Measurements from ENCODE around the gene RAD23A.
A peak's percentile ranks its signal among the peaks of the same experiment; 100 is the strongest.
"Not testable (repeated sequence)": the region's sequence is repeated elsewhere in the genome, so short reads cannot be mapped to it uniquely, and the experiment has no call there.

The RAD23A gene

GRCh38 chr19:12946731-12947496, 1.3 kb downstream of the RAD23A start:
- Histone ChIP-seq H3K9ac (ENCODE audit: insufficient read length, low read depth) (peak overlapping the region; percentile 92), H3K9me3 (ENCODE audit: insufficient read depth, low read length) (no peaks in the 10 kb centered on the region), H3K4me3 (ENCODE audit: insufficient read length, low read depth) (peak overlapping the region; percentile 81), H3K4me1 (ENCODE audit: insufficient read depth, insufficient read length) (peaks cover 14% of the 10 kb centered on the region), H3K27me3 (ENCODE audit: insufficient read depth, insufficient read length) (no peaks in the 10 kb centered on the region), H3K36me3 (ENCODE audit: insufficient read depth, insufficient read length, low read length) (peaks cover 77% of the 10 kb centered on the region)
- no peak for DNase-seq (ENCODE audit: low read depth, low spot score)
- TF ChIP-seq SUZ12 (IDR thresholded peaks at IDR 0.05; ENCODE audit: extremely low read depth, insufficient read depth, insufficient read length) = no peak
- no peak for TF ChIP-seq YY1 (IDR thresholded peaks at IDR 0.05; ENCODE audit: insufficient read depth, insufficient read length)
- no peak for TF ChIP-seq ZNF274 (IDR thresholded peaks at IDR 0.05; ENCODE audit: low read depth, low read length)

- TF ChIP-seq SUZ12 (IDR thresholded peaks at IDR 0.05; ENCODE audit: extremely low read depth, insufficient read depth, insufficient read length) (no peak), YY1 (IDR thresholded peaks at IDR 0.05; ENCODE audit: insufficient read depth, insufficient read length) (no peak), ZNF274 (IDR thresholded peaks at IDR 0.05; ENCODE audit: low read depth, low read length) (no peak)
- Histone ChIP-seq H3K4me3 (ENCODE audit: insufficient read length, low read depth) (no peak overlapping the region), H3K9me3 (ENCODE audit: insufficient read depth, low read length) (no peaks in the 10 kb centered on the region), H3K9ac (ENCODE audit: insufficient read length, low read depth) (peak overlapping the region; percentile 70), H3K27me3 (ENCODE audit: insufficient read depth, insufficient read length) (no peaks in the 10 kb centered on the region), H3K36me3 (ENCODE audit: insufficient read depth, insufficient read length, low read length) (peaks cover 79% of the 10 kb centered on the region), H3K4me1 (ENCODE audit: insufficient read depth, insufficient read length) (peaks cover 14% of the 10 kb centered on the region)
- no peak for DNase-seq (ENCODE audit: low read depth, low spot score)
Measured at GRCh38 chr19:12947702-12948611, 2.3 kb downstream of the RAD23A start.

- Histone ChIP-seq H3K27me3 (ENCODE audit: insufficient read depth, insufficient read length) (no peaks in the 10 kb centered on the region), H3K4me3 (ENCODE audit: insufficient read length, low read depth) (no peak overlapping the region), H3K9me3 (ENCODE audit: insufficient read depth, low read length) (no peaks in the 10 kb centered on the region), H3K4me1 (ENCODE audit: insufficient read depth, insufficient read length) (peaks cover 14% of the 10 kb centered on the region), H3K9ac (ENCODE audit: insufficient read length, low read depth) (peak overlapping the region; percentile 52), H3K36me3 (ENCODE audit: insufficient read depth, insufficient read length, low read length) (peaks cover 79% of the 10 kb centered on the region)
- DNase-seq (ENCODE audit: low read depth, low spot score) = no peak
- TF ChIP-seq ZNF274 (IDR thresholded peaks at IDR 0.05; ENCODE audit: low read depth, low read length) = no peak
- no peak for TF ChIP-seq SUZ12 (IDR thresholded peaks at IDR 0.05; ENCODE audit: extremely low read depth, insufficient read depth, insufficient read length)
- TF ChIP-seq YY1 (IDR thresholded peaks at IDR 0.05; ENCODE audit: insufficient read depth, insufficient read length) = no peak
Measured at GRCh38 chr19:12948612-12949362, 3.1 kb downstream of the RAD23A start.

GRCh38 chr19:12949363-12950283, 4.0 kb downstream of the RAD23A start:
- Histone ChIP-seq H3K9me3 (ENCODE audit: insufficient read depth, low read length) (no peaks in the 10 kb centered on the region), H3K27me3 (ENCODE audit: insufficient read depth, insufficient read length) (no peaks in the 10 kb centered on the region), H3K4me1 (ENCODE audit: insufficient read depth, insufficient read length) (peaks cover 17% of the 10 kb centered on the region), H3K4me3 (ENCODE audit: insufficient read length, low read depth) (no peak overlapping the region), H3K9ac (ENCODE audit: insufficient read length, low read depth) (peak overlapping the region; percentile 52), H3K36me3 (ENCODE audit: insufficient read depth, insufficient read length, low read length) (peaks cover 80% of the 10 kb centered on the region)
- no peak for TF ChIP-seq ZNF274 (IDR thresholded peaks at IDR 0.05; ENCODE audit: low read depth, low read length)
- no peak for TF ChIP-seq SUZ12 (IDR thresholded peaks at IDR 0.05; ENCODE audit: extremely low read depth, insufficient read depth, insufficient read length)
- no peak for TF ChIP-seq YY1 (IDR thresholded peaks at IDR 0.05; ENCODE audit: insufficient read depth, insufficient read length)
- no peak for DNase-seq (ENCODE audit: low read depth, low spot score)

GRCh38 chr19:12952050-12952449, 6.4 kb downstream of the RAD23A start:
- peaks cover 17% of the 10 kb centered on the region for H3K4me1 ChIP-seq (ENCODE audit: insufficient read depth, insufficient read length)
- H3K27me3 ChIP-seq (ENCODE audit: insufficient read depth, insufficient read length); H3K4me3 ChIP-seq (ENCODE audit: insufficient read length, low read depth); H3K9ac ChIP-seq (ENCODE audit: insufficient read length, low read depth); H3K9me3 ChIP-seq (ENCODE audit: insufficient read depth, low read length); DNase-seq (ENCODE audit: low read depth, low spot score): not testable (repeated sequence)
- H3K36me3 ChIP-seq (ENCODE audit: insufficient read depth, insufficient read length, low read length) = peaks cover 85% of the 10 kb centered on the region

- no peak for DNase-seq (ENCODE audit: low read depth, low spot score)
Measured at GRCh38 chr19:12952488-12953137, 7.0 kb downstream of the RAD23A start.

More at GRCh38 chr19:12952488-12953137, 7.0 kb downstream of the RAD23A start:
- no peaks in the 10 kb centered on the region for H3K27me3 ChIP-seq (ENCODE audit: insufficient read depth, insufficient read length)
- no peak overlapping the region for H3K4me3 ChIP-seq (ENCODE audit: insufficient read length, low read depth)
- H3K9ac ChIP-seq (ENCODE audit: insufficient read length, low read depth) = no peak overlapping the region
- H3K4me1 ChIP-seq (ENCODE audit: insufficient read depth, insufficient read length) = peaks cover 15% of the 10 kb centered on the region
- peaks cover 80% of the 10 kb centered on the region for H3K36me3 ChIP-seq (ENCODE audit: insufficient read depth, insufficient read length, low read length)
- TF ChIP-seq ZNF274 (IDR thresholded peaks at IDR 0.05; ENCODE audit: low read depth, low read length) (no peak), SUZ12 (IDR thresholded peaks at IDR 0.05; ENCODE audit: extremely low read depth, insufficient read depth, insufficient read length) (no peak), YY1 (IDR thresholded peaks at IDR 0.05; ENCODE audit: insufficient read depth, insufficient read length) (no peak)
- H3K9me3 ChIP-seq (ENCODE audit: insufficient read depth, low read length) = no peaks in the 10 kb centered on the region
